Measurements from ENCODE around the gene MPV17L. TPM values are rescaled to one million over a fixed set of nuclear protein-coding genes. Genes with fewer than 3 reads are reported as not detected.
"Not testable (repeated sequence)": the region's sequence is repeated elsewhere in the genome, so short reads cannot be mapped to it uniquely, and the experiment has no call there.

The MPV17L gene
- total RNA-seq, 1 experiment from 2014 or later: 6.3 TPM

DNA sequence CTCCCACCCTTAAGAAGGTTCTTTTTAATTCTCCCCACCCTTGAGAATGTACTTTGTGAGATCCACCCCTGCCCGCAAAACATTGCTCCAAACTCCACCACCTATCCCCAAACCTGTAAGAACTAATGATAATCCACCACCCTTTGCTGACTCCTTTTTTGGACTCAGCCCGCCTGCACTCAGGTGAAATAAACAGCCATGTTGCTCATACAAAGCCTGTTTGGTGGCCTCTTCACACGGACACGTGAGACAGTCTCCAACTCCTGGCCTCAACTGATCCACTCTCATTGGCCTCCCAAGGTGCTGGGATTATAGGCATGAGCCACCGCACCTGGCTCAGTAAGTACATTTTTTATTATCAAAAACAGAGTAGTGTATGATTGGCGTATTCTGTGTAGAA, 13.9 kb downstream of the MPV17L start:
- BruUV-seq (replicated peaks); DNase-seq (ENCODE audit: low spot score); POLR2A ChIA-PET (ENCODE audit: low non-redundant PET); intact Hi-C loops (cut with micrococcal nuclease; ENCODE audit: unreplicated experiment); H3K4me1 ChIP-seq (ENCODE audit: insufficient read depth, low read length, poor library complexity, severe bottlenecking); H3K36me3 ChIP-seq (ENCODE audit: insufficient read depth, low read length, poor library complexity, severe bottlenecking); CTCF ChIA-PET; H3K9me3 ChIP-seq (ENCODE audit: low read depth, low read length, poor library complexity, severe bottlenecking); H3K4me3 ChIP-seq (ENCODE audit: low read depth, low read length, poor library complexity, severe bottlenecking); H3K27me3 ChIP-seq (replicated peaks; ENCODE audit: insufficient read depth, low read depth, low read length, poor library complexity); H3K27ac ChIP-seq (ENCODE audit: low read depth, low read length, poor library complexity, severe bottlenecking): not testable (repeated sequence)

DNA sequence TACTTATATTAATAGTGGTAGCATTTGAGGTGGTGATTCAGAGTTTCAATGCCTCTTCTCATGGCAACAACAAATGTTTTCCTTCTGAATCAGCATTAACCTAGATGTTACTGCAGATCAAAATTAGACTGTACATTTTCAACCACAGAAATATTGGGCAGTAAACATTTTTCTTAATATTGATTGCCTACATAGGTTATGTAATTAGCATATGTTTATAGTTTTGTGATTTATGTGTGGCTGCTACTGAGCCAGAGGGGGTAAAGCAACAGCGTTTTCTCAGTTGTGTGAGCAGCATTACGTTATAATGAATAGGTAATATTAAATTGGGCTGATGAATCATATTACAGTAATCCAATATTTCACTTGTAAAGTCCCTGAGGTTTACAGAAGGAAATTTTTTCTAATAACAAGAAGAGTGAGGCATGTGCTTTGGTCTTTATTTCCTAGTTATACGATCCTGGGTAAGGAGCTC, 20.0 kb downstream of the MPV17L start:
- Histone ChIP-seq H3K36me3 (ENCODE audit: insufficient read depth, low read length, poor library complexity, severe bottlenecking) (no peaks in the 10 kb centered on the region), H3K9me3 (ENCODE audit: low read depth, low read length, poor library complexity, severe bottlenecking) (no peaks in the 10 kb centered on the region), H3K27me3 (replicated peaks; ENCODE audit: insufficient read depth, low read depth, low read length, poor library complexity) (no peaks in the 10 kb centered on the region), H3K27ac (ENCODE audit: low read depth, low read length, poor library complexity, severe bottlenecking) (no peak overlapping the region), H3K4me3 (ENCODE audit: low read depth, low read length, poor library complexity, severe bottlenecking) (no peak overlapping the region), H3K4me1 (ENCODE audit: insufficient read depth, low read length, poor library complexity, severe bottlenecking) (no peaks in the 10 kb centered on the region)
- TF ChIP-seq CTCF (conservative IDR thresholded peaks at IDR 0.05; ENCODE audit: low read depth, low read length) (no peak), EZH2 (IDR thresholded peaks at IDR 0.05; ENCODE audit: borderline replicate concordance, low read depth, low read length, poor library complexity, severe bottlenecking) (no peak)
- no peak for DNase-seq (ENCODE audit: low spot score)
- intact Hi-C loops (cut with micrococcal nuclease; ENCODE audit: unreplicated experiment): no loop called here
- ChIA-PET POLR2A (ENCODE audit: low non-redundant PET) (no interaction called here), CTCF (no interaction called here)
- no TSS peak for BruUV-seq (replicated peaks)

- Histone ChIP-seq H3K4me1 (ENCODE audit: insufficient read depth, low read length, poor library complexity, severe bottlenecking) (no peaks in the 10 kb centered on the region), H3K36me3 (ENCODE audit: insufficient read depth, low read length, poor library complexity, severe bottlenecking) (no peaks in the 10 kb centered on the region), H3K9me3 (ENCODE audit: low read depth, low read length, poor library complexity, severe bottlenecking) (no peaks in the 10 kb centered on the region), H3K4me3 (ENCODE audit: low read depth, low read length, poor library complexity, severe bottlenecking) (no peak overlapping the region), H3K27me3 (replicated peaks; ENCODE audit: insufficient read depth, low read depth, low read length, poor library complexity) (no peaks in the 10 kb centered on the region), H3K27ac (ENCODE audit: low read depth, low read length, poor library complexity, severe bottlenecking) (no peak overlapping the region)
- intact Hi-C loops (cut with micrococcal nuclease; ENCODE audit: unreplicated experiment): no loop called here
- no peak for DNase-seq (ENCODE audit: low spot score)
- TF ChIP-seq CTCF (conservative IDR thresholded peaks at IDR 0.05; ENCODE audit: low read depth, low read length) (no peak), EZH2 (IDR thresholded peaks at IDR 0.05; ENCODE audit: borderline replicate concordance, low read depth, low read length, poor library complexity, severe bottlenecking) (no peak)
- ChIA-PET POLR2A (ENCODE audit: low non-redundant PET) (no interaction called here), CTCF (no interaction called here)
- no TSS peak for BruUV-seq (replicated peaks)
Observed at GRCh38 chr16:15417197-15417596, 21.6 kb downstream of the MPV17L start.

DNA sequence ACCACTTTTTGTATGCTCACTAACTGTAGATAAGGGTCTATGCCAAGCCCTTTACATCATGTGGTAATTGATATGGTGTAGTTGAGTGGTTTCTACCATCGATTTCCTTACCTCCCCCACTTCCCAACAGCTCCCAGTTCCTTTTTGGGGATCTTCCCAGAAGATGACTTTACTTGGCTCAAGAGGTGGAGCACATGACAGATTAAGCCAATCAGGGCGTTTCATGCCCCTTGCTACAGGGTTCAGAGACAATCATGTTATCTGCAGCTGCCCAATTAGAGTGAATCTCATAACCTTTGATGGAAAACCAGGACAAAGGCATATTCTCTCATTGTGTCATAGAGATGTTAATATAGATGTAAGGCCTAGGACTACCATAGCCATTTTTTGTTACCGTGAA, 22.7 kb downstream of the MPV17L start:
- H3K27me3 ChIP-seq (replicated peaks; ENCODE audit: insufficient read depth, low read depth, low read length, poor library complexity): no peaks in the 10 kb centered on the region
- intact Hi-C loops (cut with micrococcal nuclease; ENCODE audit: unreplicated experiment): no loop called here
- no peak for TF ChIP-seq CTCF (conservative IDR thresholded peaks at IDR 0.05; ENCODE audit: low read depth, low read length)
- TF ChIP-seq EZH2 (IDR thresholded peaks at IDR 0.05; ENCODE audit: borderline replicate concordance, low read depth, low read length, poor library complexity, severe bottlenecking): no peak
- no peaks in the 10 kb centered on the region for H3K9me3 ChIP-seq (ENCODE audit: low read depth, low read length, poor library complexity, severe bottlenecking)
- H3K4me1 ChIP-seq (ENCODE audit: insufficient read depth, low read length, poor library complexity, severe bottlenecking): no peaks in the 10 kb centered on the region
- BruUV-seq (replicated peaks): no TSS peak
- CTCF ChIA-PET: no interaction called here
- no peak overlapping the region for H3K27ac ChIP-seq (ENCODE audit: low read depth, low read length, poor library complexity, severe bottlenecking)
- POLR2A ChIA-PET (ENCODE audit: low non-redundant PET): no interaction called here
- H3K36me3 ChIP-seq (ENCODE audit: insufficient read depth, low read length, poor library complexity, severe bottlenecking): no peaks in the 10 kb centered on the region
- no peak overlapping the region for H3K4me3 ChIP-seq (ENCODE audit: low read depth, low read length, poor library complexity, severe bottlenecking)
- no peak for DNase-seq (ENCODE audit: low spot score)

DNA sequence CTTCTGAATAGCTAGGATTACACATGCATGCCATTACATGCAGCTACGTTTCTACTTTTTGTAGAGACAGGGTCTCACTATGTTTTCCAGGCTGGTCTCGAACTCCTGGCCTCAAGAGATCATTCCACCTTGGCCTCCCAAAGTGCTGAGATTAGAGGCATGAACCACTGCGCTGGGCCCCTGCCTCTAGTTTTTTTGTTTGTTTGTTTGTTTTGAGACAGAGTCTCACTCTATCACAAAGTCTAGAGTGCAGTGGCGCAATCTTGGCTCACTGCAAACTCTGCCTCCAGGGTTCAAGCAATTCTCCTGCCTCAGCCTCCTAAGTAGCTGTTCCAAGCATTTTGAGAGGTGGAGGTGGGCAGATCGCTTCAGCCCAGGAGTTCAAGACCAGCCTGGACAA, 26.1 kb downstream of the MPV17L start:
- H3K9me3 ChIP-seq (ENCODE audit: low read depth, low read length, poor library complexity, severe bottlenecking); H3K27ac ChIP-seq (ENCODE audit: low read depth, low read length, poor library complexity, severe bottlenecking); H3K36me3 ChIP-seq (ENCODE audit: insufficient read depth, low read length, poor library complexity, severe bottlenecking); H3K4me1 ChIP-seq (ENCODE audit: insufficient read depth, low read length, poor library complexity, severe bottlenecking); H3K27me3 ChIP-seq (replicated peaks; ENCODE audit: insufficient read depth, low read depth, low read length, poor library complexity); H3K4me3 ChIP-seq (ENCODE audit: low read depth, low read length, poor library complexity, severe bottlenecking); CTCF ChIA-PET; POLR2A ChIA-PET (ENCODE audit: low non-redundant PET); intact Hi-C loops (cut with micrococcal nuclease; ENCODE audit: unreplicated experiment); BruUV-seq (replicated peaks); DNase-seq (ENCODE audit: low spot score): not testable (repeated sequence)

All from A673 (cell line).